DND-41 (cell line): ENCODE results near the gene OR4D5.

Source experiments
- CTCF ChIP-seq: IDR thresholded peaks from 2 replicates; pipeline ENCODE4 v1.5.1; 2012; ENCODE audit warnings: borderline replicate concordance, low read length, moderate library complexity, mild to moderate bottlenecking; ENCODE audit not compliant: poor library complexity, severe bottlenecking; ENCODE audit errors: extremely low read depth
- EZH2 ChIP-seq: IDR thresholded peaks from 3 replicates; pipeline ENCODE4 v1.6.1; 2012; ENCODE audit warnings: borderline replicate concordance, low read depth, mild to moderate bottlenecking, moderate library complexity, low read length, inconsistent platforms; ENCODE audit not compliant: severe bottlenecking

GRCh38 chr11:123973816-123974215 lies 34.4 kb downstream of the OR4D5 start:
- TF ChIP-seq CTCF, result no peak
- no peak for TF ChIP-seq EZH2
